K562 treated with DMSO at 1 percent for 12 hours (cell line): Measurements from ENCODE around the gene NPL. TPM values are rescaled to one million over a fixed set of nuclear protein-coding genes. Genes with fewer than 3 reads are reported as not detected.

Experiments used
- total RNA-seq: library from RNA; unstranded; fragments of 300-600 nt; gene quantifications from 2 replicates; pipeline ENCODE4 v1.2.3, GENCODE V29; 2022; ENCODE audit not compliant: insufficient read depth

NPL gene
- 27.6 and 38.3 TPM in 2 replicates for total RNA-seq

GRCh38 chr1:182789138-182790076 lies at the start of gene NPL:
Gene NPL (plus strand): TSS chr1:182789773. CDS start chr1:182794372, 4,599 bp downstream.

GRCh38 chr1:182839209-182840066 lies 49.9 kb downstream of the NPL start, which contains the start of gene DHX9:
Gene DHX9 (plus strand): TSS chr1:182839347. CDS start chr1:182842567, 3,220 bp downstream.

Other genes with a start within 250 kb of the NPL start
- gene RNASEL, start 200.5 kb upstream of the NPL start, total RNA-seq: 5.5 and 14.2 TPM in 2 replicates
- 0.89 and 1.6 TPM in 2 replicates for gene RGS16, start 185.4 kb upstream of the NPL start, total RNA-seq
- not detected in 2 replicates for gene RGS8, start 105.2 kb upstream of the NPL start, total RNA-seq
- gene DHX9, start 49.6 kb downstream of the NPL start, total RNA-seq: 84.4 and 142 TPM in 2 replicates
- not detected in 2 replicates for gene SHCBP1L, start 163.4 kb downstream of the NPL start, total RNA-seq
- 0.43 TPM in 1 of 2 replicates, not detected in the other for gene LAMC1, start 233.6 kb downstream of the NPL start, total RNA-seq